HG02610 (cell line): Measurements from ENCODE around the gene NCK1.
A peak's percentile ranks its signal among the peaks of the same experiment; 100 is the strongest.

Experiments
- ATAC-seq: cut with Tn5 transposase; IDR thresholded peaks from one replicate; pipeline ENCODE4 v1.9.1; 2021; ENCODE audit warnings: mild to moderate bottlenecking, moderate library complexity; ENCODE audit not compliant: unreplicated experiment

Gene NCK1

GRCh38 chr3:136861890-136862616 is at the start of gene NCK1:
Gene NCK1, plus strand, starts transcription at chr3:136862208. Its CDS starts 65,794 bp downstream, at chr3:136928002.
- peak; percentile 98 for ATAC-seq

DNA sequence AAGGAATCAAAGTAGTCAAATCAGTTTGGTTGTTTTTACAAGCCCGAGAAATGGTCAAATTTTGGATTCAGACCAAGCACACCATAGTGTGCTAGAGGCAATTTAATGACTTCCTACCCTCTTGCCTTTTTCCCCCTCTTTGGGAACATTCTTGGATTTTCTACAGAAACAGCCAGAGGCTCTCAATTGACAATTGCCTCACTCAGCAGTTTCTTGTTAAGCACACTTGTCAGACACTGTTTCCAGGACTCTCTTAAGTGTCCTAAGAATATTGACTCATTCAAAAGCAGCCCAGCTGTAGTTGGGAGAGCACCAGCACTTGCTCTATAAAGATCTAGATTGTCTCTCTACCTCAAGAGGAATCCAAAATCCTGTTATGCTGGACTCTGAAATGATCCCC is 44.6 kb upstream of the NCK1 start:
- no peak for ATAC-seq

DNA sequence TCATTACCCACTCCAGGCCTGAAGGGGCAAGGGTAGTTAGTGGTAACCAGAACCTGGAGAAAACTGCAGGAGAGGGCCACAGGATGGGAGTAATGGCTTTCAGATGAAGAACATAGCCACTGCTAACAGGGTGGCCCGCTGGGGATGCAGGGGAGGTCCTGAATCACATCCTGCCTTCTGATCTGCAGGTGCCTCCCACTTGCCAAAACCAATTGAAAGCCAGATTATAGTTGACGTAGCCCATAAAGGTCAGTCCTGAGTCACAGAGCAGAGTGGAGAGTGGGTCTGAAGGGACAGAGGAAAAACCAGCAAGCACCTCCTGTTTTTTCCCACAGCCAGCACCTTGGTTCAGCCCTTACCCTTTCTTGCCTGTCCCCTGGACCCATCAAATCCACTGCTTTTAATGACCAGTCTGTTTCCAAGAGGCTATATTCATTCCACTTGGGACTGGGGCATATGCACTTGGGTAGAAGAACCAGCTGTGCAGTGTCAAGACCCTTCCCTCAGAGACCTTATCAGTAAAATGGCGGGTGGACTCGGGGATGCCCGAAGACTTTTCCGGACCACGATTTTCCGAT is 43.7 kb upstream of the NCK1 start:
- peak; percentile 54 for ATAC-seq

GRCh38 chr3:136818769-136819391 is 43.1 kb upstream of the NCK1 start, which contains the start of gene SLC35G2:
Gene SLC35G2, plus strand, starts transcription at chr3:136819126. Its CDS starts 35,335 bp downstream, at chr3:136854461.
- no peak for ATAC-seq

DNA sequence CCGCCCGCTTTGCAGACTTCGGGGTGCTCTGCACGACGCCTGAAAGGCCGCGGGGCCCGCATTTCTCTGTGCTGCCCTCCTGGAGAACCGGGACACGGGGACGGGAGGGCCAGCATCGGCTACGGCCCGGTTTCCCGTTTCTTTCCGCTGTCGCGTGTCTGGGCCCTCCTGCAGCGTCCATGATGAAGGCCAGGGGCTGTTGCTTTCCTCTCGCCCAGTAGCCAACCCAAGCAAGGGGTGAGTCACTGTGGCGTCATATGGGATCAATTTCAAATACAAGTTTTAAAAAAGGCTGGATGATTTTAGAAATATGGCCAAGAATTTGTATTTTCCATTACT is 42.6 kb upstream of the NCK1 start:
- ATAC-seq: no peak

GRCh38 chr3:136819731-136820679 is 42.0 kb upstream of the NCK1 start:
- no peak for ATAC-seq

DNA sequence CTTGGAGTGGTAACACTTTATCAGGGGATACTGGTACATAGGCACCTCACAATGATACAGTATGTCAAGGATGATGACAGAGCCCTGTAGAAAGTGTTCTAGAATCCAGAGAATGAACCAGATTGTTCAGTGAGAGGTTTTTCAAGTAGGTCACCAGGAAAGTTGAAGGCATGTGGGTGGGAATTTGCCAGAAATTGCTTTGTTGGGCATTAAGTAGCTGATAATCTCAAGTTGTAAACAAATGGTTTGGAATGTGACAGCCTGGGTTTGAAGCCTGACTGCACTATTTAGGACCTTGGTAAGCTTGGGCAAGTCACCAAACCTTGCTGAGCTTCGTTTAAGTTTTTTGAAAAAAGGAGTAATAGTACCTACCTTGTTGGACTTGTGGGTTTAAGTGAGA is 30.5 kb upstream of the NCK1 start:
- no peak for ATAC-seq

DNA sequence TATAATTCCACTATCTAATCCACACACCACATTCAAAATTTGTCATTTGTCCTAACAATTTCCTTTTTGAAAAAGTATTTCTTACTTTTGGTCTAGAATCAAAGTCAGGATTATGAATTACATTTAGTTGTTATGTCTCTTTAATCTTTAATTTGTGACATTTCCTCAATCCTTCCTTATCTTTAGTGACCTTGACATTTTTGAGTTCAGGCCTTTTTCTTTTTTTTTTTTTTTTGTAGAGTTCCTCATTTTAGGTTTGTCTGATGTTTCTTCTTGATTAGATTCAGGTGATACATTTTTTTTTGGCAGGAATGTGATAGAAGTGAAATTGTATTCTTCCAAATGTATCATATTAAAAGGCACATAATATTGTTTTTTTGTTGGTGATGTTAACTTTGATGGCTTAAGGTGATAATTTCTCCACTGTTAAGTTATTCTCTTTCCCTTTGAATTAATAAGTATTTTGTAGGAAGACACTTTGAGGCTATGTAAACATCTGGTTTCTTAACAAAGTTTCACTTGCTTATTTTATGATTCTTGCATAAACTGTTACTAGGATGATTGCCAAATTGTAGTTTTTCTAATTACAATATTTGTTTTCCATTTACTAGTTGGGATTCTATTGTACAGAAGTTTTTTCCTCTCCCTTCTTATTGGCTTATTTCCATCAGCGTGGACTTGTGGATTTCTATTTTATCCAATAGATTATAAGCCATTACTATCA is 26.8 kb upstream of the NCK1 start:
- no peak for ATAC-seq

DNA sequence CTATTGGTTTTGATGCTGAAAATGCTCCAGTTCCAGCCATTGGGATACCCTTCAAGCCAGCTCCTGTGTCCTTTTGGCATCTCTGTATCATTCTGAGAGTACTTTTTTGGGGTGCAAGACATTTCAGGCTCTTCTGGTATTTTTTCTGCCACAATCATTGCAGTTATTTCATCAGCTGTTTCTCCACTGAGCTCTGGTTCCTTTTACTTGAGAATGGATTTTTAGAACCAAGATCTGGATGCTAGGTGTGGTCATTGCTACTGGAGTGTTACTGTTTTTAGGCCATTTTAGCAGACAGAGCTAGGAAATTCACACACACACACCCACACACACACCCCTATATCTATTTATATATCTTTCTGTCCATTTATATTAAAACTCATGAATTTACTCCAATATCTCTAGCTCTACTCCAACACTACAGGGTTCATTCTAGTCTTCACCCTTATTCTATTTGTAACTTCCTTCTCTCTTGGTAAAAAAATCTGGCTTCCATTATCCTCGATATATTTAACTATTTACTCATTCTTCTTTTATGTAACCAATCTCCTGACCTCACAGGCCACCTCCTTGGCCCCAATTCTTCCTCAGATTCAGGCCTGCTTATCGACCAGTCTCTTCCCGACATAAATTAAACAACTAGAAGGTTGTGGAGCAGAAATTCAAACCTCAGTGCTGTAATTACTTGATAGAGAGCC is 26.0 kb upstream of the NCK1 start:
- no peak for ATAC-seq

DNA sequence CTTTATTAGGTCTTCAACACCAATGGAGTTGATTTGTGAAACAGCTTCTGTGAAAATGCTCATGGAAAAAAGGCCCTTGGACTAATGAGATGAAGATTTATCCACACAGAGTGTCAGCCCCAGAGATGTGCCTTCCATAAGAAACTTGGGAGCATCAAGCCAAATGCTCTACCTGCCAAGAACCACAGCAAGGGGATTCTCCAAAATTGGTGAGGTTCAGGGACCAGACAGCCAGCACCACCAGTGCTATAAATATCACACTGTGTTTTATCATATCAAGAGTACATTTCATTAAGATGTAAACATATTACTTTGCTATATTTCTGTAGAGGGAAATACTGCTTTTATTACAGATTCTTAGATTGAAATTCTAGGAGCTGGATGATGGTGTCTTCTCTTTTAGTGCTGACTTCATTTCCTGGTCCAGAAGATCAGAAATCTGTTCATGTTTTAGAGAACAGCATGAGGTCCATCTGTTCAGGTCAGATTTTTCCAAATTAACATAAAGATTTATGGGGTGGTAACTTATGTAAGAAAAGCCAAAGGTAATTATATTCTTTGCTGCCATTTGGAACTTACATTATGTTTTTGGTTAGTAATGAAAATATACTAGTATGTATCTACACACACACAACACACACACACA is 25.4 kb upstream of the NCK1 start:
- ATAC-seq: no peak

GRCh38 chr3:136838641-136839555 is 23.1 kb upstream of the NCK1 start:
- ATAC-seq: no peak

DNA sequence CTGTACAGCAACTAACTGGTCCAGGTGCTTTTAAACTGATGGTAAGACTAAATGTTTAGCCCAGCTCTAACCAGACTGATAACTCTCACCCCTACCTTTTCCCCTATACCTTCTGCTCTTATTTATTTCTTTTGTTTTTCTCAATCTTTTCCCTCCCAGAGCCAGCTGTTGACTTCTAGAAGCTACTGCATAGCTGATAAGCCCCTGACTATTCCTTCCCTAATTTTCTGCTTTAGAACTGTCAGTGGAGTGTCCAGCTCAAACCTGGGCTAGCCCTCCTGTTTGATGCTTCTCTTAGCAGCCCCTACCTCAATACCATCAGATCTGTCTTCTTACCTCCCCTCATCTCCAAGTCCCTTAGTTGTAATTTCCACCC is 22.5 kb upstream of the NCK1 start:
- ATAC-seq: no peak

DNA sequence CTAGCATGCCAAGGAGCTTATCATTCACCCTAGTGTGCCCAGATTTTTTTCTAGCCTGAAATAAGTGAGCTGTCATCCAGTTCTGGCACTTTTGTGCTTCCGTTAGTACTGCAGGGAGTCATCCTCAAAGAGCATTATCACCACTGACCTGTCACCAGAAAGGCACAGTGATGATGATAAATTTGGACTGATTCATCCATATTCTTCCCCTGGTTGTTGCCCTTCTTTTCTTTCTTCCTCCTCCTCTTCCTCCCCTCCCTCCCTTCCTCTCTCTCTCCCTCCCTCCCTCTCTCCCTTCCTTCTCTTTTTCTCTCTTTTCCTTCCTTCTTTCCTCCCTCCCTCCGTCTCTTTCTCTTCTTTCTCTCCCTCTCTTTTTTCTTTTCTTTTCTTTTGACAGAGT is 21.8 kb upstream of the NCK1 start:
- ATAC-seq: no peak

DNA sequence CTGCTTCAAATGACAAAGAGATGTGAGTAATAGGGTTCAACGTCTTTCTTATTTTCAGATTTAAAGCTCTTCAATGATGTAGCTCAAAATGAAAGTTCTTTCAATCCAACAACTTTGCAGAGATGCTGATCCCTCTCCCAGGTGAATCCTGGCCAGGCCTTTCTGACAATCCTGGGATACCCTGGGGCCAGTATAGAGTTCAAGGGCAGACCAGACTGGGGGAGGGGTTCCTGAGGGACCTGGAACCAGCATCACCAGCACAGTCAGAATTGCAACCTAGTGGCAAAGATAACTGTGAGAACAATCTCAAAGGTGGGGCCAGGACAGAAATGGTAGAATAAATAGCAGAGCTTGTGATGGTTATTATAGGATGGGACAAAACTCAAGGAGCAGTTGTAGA is 19.7 kb upstream of the NCK1 start:
- no peak for ATAC-seq

- no peak for ATAC-seq
Observed at GRCh38 chr3:136844724-136845123, 17.3 kb upstream of the NCK1 start.

GRCh38 chr3:136852180-136852579 is 9.8 kb upstream of the NCK1 start:
- no peak for ATAC-seq

GRCh38 chr3:136856665-136857064 is 5.3 kb upstream of the NCK1 start:
- ATAC-seq: no peak

DNA sequence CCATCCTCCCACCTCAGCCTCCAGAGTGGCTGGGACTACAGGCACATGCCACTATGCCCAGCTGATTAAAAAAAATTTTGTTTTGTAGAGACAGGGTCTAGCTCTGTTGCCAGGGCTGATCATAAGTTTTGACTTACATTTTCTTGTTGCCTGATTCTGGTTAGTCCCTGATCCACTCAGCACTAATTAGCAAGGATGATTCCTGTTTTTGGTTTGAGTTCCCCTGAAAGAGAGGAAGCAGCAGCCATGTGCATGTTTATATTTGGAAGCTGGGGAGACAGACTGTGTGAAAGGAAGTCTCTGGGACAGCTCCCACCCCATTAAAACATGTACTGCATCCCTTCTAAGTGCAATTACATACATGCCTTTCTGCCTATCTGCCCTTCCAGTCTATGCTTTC is 3.6 kb upstream of the NCK1 start:
- no peak for ATAC-seq

DNA sequence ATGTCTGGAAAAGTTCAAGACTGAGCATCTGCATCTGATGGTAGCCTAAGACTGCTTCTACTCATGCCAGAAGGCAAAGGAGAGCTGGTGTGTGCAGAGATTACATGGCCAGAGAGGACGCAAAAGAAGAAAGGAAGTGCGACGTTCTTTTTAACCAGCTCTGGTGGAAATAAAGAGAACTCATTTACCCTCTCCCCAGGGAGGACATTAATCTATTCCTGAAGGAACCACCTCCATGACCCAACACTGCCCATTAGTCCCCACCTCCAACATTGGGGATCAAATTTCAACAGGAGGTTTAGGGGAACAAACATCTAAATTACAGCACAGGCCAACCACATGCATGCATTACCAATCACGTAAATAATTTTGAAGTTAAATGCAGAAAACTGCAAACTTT is 1.5 kb upstream of the NCK1 start:
- ATAC-seq: no peak
